Spleen (tissue), 11 donors: Measurements from ENCODE around the gene MAP3K14. TPM values are rescaled to one million over a fixed set of nuclear protein-coding genes. Genes with fewer than 3 reads are reported as not detected.

Experiments used
- DNase-seq: peaks from one replicate; pipeline ENCODE4 v3.0.0-alpha.2; 2020
- H3K27ac ChIP-seq, 8 donors: fragments of 200-600 bp; sonication (generic) in 7 of 8; 1 replicate in 4 of 8; 2 replicates in 4 of 8; pipeline versions ENCODE4 v1.5.0 to v1.8.0; 2016 to 2021; ENCODE audit warnings: inconsistent platforms in 4 of 8, mild to moderate bottlenecking in 4 of 8, moderate library complexity in 1 of 8
- H3K27me3 ChIP-seq, 7 donors: fragments of 200-600 bp; sonication (generic) in 6 of 7; replicated peaks in 1 of 7; 1 replicate in 4 of 7; 2 replicates in 3 of 7; pipeline versions ENCODE4 v1.5.0 to v1.8.0; 2016 to 2021; ENCODE audit warnings: inconsistent platforms in 3 of 7, mild to moderate bottlenecking in 1 of 7
- H3K36me3 ChIP-seq, 6 donors: fragments of 200-600 bp; sonication (generic) in 5 of 6; 1 replicate in 4 of 6; 2 replicates in 2 of 6; pipeline versions ENCODE4 v1.5.0 to v1.8.0; 2016 to 2021; ENCODE audit warnings: inconsistent platforms in 2 of 6
- H3K4me1 ChIP-seq, 6 donors: fragments of 200-600 bp; sonication (generic) in 5 of 6; 1 replicate in 3 of 6; 2 replicates in 3 of 6; pipeline versions ENCODE4 v1.5.0 to v1.8.0; 2016 to 2021; ENCODE audit warnings: inconsistent platforms in 3 of 6
- H3K4me3 ChIP-seq, 8 donors: fragments of 200-600 bp; sonication (generic) in 7 of 8; 1 replicate in 4 of 8; 2 replicates in 4 of 8; pipeline versions ENCODE4 v1.5.0 to v1.8.0; 2016 to 2021; ENCODE audit warnings: inconsistent platforms in 4 of 8, mild to moderate bottlenecking in 4 of 8, moderate library complexity in 2 of 8
- H3K9me3 ChIP-seq, 8 donors: fragments of 200-600 bp; sonication (generic) in 7 of 8; 1 replicate in 4 of 8; 2 replicates in 4 of 8; pipeline versions ENCODE4 v1.5.0 to v1.8.0; 2016 to 2021; ENCODE audit warnings: inconsistent platforms in 4 of 8
- CTCF ChIP-seq, 11 experiments: fragments of 200-600 bp in 7 of 11; fragments of 450-650 bp in 4 of 11; sonication (generic) in 4 of 11; IDR thresholded peaks in 8 of 11; conservative IDR thresholded peaks in 3 of 11; 1 replicate in 7 of 11; 2 replicates in 4 of 11; pipeline versions ENCODE4 v1.4.0 to v1.8.0; 2016 to 2021; ENCODE audit warnings: antibody characterized with exemption in 11 of 11, inconsistent platforms in 4 of 11, mild to moderate bottlenecking in 1 of 11
- POLR2A ChIP-seq, 3 donors: fragments of 450-650 bp; IDR thresholded peaks; one replicate each; pipeline ENCODE4 v1.5.1; 2017; ENCODE audit warnings: antibody characterized with exemption in 3 of 3, mild to moderate bottlenecking in 1 of 3
- POLR2AphosphoS5 ChIP-seq, 3 donors: sonication (generic); formaldehyde crosslinking; IDR thresholded peaks; one replicate each; pipeline ENCODE4 v1.5.1; 2017; ENCODE audit warnings: antibody characterized with exemption in 3 of 3
- WGBS, 5 donors: extraction: QIAGEN DNeasy Blood & Tissue Kit in 3 of 5; methylation state at CpG; one replicate each; pipeline versions ENCODE4 v1.1.5 to v1.1.7; 2013 to 2018; 5-methylcytosine and 5-hydroxymethylcytosine counted together
- intact Hi-C: fragments of 100-400 bp; cut with DNase I; formaldehyde crosslinking; loops from one replicate; pipeline ENCODE4 v1.15.0; 2023; ENCODE audit warnings: low total_unique reads
- polyA plus RNA-seq, 3 donors: library from polyadenylated mRNA; stranded (reverse); fragments of 200-250 nt; gene quantifications; one replicate each; pipeline ENCODE4 v1.2.1, GENCODE V29; 2013
- total RNA-seq, 7 donors: library from RNA; depleted of rRNA in 3 of 7; stranded (reverse); fragments of >200 nt in 3 of 7; fragmentation: NEBNext Ultra II Directional in 4 of 7; extraction: Animal tissue kit (Norgen Biotek cat#: 25700) in 4 of 7; gene quantifications; one replicate each; pipeline versions ENCODE4 v1.1.0 to v1.2.1, GENCODE V29; 2016 to 2021
- donor health status: healthy with polysubstance abuse.
- donor health status: DM: no; HTN: no; CAD: no; lungs with moderate emphysema.
- donor health status: DM: no; HTN: no; CAD: no.
- donor health status: Bipolar disorder and iron deficiency.
- donor health status: healthy.
- donor health status: DM: no; HTN: no; CAD: no.
- donor health status: DM: yes; HTN: yes; CAD: no.

The MAP3K14 gene
- total and polyA plus RNA-seq, 10 donors = 17.3 to 36.3 (median 28.0) TPM

GRCh38 chr17:45336390-45337182 is 19.8 kb upstream of the MAP3K14 start:
- Histone ChIP-seq H3K27ac (no peak overlapping the region), H3K4me1 (peaks cover 7 to 40% (median 27%) of the 10 kb centered on the region in 6 donors), H3K27me3 (no peaks in the 10 kb centered on the region), H3K36me3 (no peaks in the 10 kb centered on the region), H3K9me3 (no peaks in the 10 kb centered on the region), H3K4me3 (no peak overlapping the region)
- peak; percentile 54 for DNase-seq
- 81 to 92% (median 88%) methylated on average over 9 of the region's 9 CpGs for WGBS, 5 donors
- TF ChIP-seq POLR2AphosphoS5 (IDR thresholded peaks at IDR 0.05) = no peak
- intact Hi-C loops = no loop called here

GRCh38 chr17:45335721-45336120 is 18.9 kb upstream of the MAP3K14 start:
- no peaks in the 10 kb centered on the region for H3K27me3 ChIP-seq
- H3K27ac ChIP-seq = no peak overlapping the region
- TF ChIP-seq POLR2A (IDR thresholded peaks at IDR 0.05) (no peak), POLR2AphosphoS5 (IDR thresholded peaks at IDR 0.05) (no peak)
- intact Hi-C loops = no loop called here
- no peak overlapping the region for H3K4me3 ChIP-seq
- H3K36me3 ChIP-seq = no peaks in the 10 kb centered on the region
- H3K4me1 ChIP-seq = peaks cover 7 to 33% (median 26%) of the 10 kb centered on the region in 6 donors
- 84 to 95% (median 92%) methylated on average over 5 of the region's 5 CpGs for WGBS, 5 donors
- DNase-seq = no peak
- no peaks in the 10 kb centered on the region for H3K9me3 ChIP-seq

DNA sequence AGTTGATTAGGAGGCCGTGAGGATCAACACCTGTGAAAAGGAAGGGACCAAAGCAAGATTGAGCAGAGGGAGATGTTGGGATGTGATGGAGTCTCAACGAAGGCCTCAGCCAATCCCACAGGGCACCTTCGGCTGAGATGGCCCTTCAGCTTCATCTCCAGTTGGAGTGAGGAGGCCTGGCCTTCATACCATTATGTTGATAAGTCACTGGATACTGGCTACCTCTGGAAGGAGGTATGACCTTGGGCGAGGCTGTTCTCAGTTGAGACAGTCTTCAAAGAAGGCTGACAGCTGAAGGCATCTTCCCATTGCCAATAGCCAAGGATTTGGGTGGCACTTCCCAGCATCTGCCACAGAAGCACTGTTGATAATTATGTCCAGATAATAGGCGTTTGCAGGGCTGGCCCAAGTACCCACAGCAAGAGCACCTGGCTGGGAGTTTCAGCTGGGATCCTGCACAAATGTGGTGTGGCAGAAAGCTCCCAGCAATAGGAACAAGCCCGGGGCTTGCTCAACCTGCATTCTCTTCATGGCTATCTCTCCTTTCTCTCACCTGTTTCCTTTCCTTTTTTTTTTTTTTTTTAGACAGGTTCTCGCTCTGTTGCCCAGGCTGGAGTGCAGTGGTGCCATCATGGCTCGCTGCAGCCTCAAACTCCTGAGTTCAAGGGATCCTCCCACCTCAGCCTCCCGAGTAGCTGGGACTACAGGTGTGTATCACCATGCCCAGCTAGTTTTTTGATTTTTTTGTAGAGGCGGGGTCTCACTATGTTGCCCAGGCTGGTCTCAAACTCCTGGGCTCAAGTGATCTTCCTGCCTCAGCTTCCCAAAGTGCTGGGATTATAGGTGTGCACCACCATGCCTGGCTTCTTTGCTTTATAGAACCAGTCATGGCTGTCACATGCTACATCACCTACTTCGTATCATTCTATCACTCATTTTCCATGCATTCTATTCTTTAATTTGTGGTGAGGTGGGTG is 18.2 kb upstream of the MAP3K14 start:
- Histone ChIP-seq H3K27me3 (no peaks in the 10 kb centered on the region), H3K4me3 (no peak overlapping the region), H3K4me1 (peaks cover 7 to 34% (median 26%) of the 10 kb centered on the region in 6 donors), H3K36me3 (no peaks in the 10 kb centered on the region), H3K27ac (no peak overlapping the region), H3K9me3 (no peaks in the 10 kb centered on the region)
- WGBS, 5 donors = 87 to 95% (median 90%) methylated on average over 11 of the region's 11 CpGs
- intact Hi-C loops = no loop called here
- DNase-seq = no peak
- TF ChIP-seq POLR2A (IDR thresholded peaks at IDR 0.05) (no peak), POLR2AphosphoS5 (IDR thresholded peaks at IDR 0.05) (no peak), CTCF (IDR thresholded peaks at IDR 0.05 in 8 of 11, conservative IDR thresholded peaks at IDR 0.05 in 3 of 11) (no peak)

DNA sequence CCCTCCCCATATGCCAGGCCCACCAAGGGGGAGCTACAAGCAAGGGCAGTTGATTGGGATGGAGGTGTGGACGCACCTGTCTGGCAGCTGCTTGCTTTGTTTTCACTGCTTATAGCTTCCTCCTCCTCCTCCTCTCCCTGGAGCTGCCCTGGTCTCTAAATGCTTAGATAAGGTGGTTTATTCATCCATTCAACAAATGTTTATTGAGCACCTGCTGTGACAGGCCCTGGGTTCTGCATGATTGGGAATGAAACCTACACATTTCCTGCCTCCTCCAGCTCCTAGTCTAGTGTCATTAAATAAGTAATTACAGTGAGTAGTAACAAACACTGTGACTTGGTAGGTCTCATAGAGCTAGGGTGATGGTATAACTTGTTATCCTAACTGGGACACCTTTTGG is 17.4 kb upstream of the MAP3K14 start:
- no peak for DNase-seq
- Histone ChIP-seq H3K27me3 (no peaks in the 10 kb centered on the region), H3K36me3 (no peaks in the 10 kb centered on the region), H3K27ac (no peak overlapping the region), H3K4me1 (peaks cover 7 to 41% (median 26%) of the 10 kb centered on the region in 6 donors), H3K4me3 (no peak overlapping the region), H3K9me3 (no peaks in the 10 kb centered on the region)
- WGBS, 5 donors = 67 to 89% (median 82%) methylated on average over 1 of the region's 1 CpG
- no peak for TF ChIP-seq POLR2AphosphoS5 (IDR thresholded peaks at IDR 0.05)
- TF ChIP-seq POLR2A (IDR thresholded peaks at IDR 0.05) = no peak
- no peak for TF ChIP-seq CTCF (IDR thresholded peaks at IDR 0.05 in 8 of 11, conservative IDR thresholded peaks at IDR 0.05 in 3 of 11)
- intact Hi-C loops = no loop called here
